ENCODE data around the gene RPS18. TPM values are rescaled to one million over a fixed set of nuclear protein-coding genes. Genes with fewer than 3 reads are reported as not detected.

Gene RPS18
- polyA plus RNA-seq, 3 donors = 2,430 to 3,295 (median 2,894) TPM

DNA sequence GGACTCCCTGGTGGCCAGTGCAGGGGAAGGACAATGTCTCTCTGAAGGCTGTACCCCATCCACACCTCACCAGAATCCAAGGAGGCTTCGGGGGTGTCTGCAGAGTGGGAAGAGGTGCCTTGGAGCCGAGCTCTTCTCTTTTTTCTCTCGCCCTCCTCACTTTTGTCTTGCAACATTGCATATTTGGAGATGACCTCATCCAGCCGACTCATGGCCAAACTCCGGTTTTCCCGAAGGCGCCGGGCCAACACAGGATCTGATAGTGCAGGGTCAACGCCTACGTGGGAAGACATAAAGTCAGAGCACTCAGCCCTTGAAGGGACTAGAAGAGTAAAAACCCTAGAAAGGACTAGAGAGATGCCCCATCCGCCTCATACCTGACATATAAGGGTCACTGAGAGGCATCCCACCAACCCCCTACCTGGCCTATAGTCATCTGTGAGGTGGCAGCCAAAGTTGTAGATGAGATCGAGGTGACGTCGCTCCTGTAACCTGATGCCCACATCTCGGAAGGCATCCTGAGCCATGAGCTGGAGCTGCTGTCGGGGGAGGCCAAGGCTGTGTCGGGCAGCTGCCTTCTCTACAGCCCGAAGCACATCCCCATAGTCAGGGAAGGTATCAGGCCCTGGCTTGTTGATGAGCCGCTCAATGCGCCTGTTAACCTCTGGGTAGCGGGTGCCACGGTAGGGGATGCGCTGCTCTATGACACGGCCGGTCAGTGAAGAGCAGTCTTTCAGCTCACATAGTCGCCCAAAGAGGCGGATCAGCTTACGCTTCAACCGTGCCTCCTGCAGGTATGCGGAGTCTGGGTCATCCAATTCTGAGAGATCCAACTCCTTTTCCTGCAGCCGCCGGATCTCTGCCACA is 48.7 kb downstream of the RPS18 start:
- H3K79me2 ChIP-seq (ENCODE audit: insufficient read depth, low read length) = peaks cover 62% of the 10 kb centered on the region
- no peaks in the 10 kb centered on the region for H3K27me3 ChIP-seq (ENCODE audit: control insufficient read depth in 2 of 2, insufficient read depth in 2 of 2, low read length in 2 of 2)
- peaks cover 42% of the 10 kb centered on the region for H4K20me1 ChIP-seq (ENCODE audit: insufficient read depth, low read length)
- H3K36me3 ChIP-seq (replicated peaks in 1 of 2; ENCODE audit: control insufficient read depth in 1 of 2, insufficient read depth in 2 of 2, low read length in 2 of 2) = peaks cover 28 to 38% of the 10 kb centered on the region in 2 donors
- H3K9me3 ChIP-seq (replicated peaks in 1 of 2; ENCODE audit: control insufficient read depth in 1 of 2, insufficient read depth in 1 of 2, low read length in 2 of 2) = no peaks in the 10 kb centered on the region
- Mint-ChIP-seq H3K27ac (peak overlapping the region in 3 of 7 donors; percentile 13 to 50 (median 43)), H3K36me3 (peaks cover 31 to 43% of the 10 kb centered on the region in 2 donors), H3K4me1 (peaks cover 72% of the 10 kb centered on the region), H3K4me3 (no peak overlapping the region), H3K27me3 (ENCODE audit: low read depth in 3 of 3) (peaks cover 0 to 2% (median 0%) of the 10 kb centered on the region in 3 donors), H3K9me3 (peaks cover 0 to 3% (median 1%) of the 10 kb centered on the region in 7 donors)
- H3K4me3 ChIP-seq (replicated peaks in 1 of 3; ENCODE audit: low read depth in 2 of 3, low read length in 3 of 3) = no peak overlapping the region
- peak in 1 of 3 donors; percentile 22 for DNase-seq
- H3K4me2 ChIP-seq (replicated peaks; ENCODE audit: extremely low read depth, low read length, poor library complexity, severe bottlenecking) = no peak overlapping the region
- H2AFZ ChIP-seq (ENCODE audit: insufficient read depth, low read depth, low read length, poor library complexity, severe bottlenecking) = no peak overlapping the region
- intact Hi-C loops (cut with micrococcal nuclease) = no loop called here
- peak overlapping the region in 1 of 2 donors; percentile 40 for H3K27ac ChIP-seq (ENCODE audit: low read depth in 1 of 2, low read length in 2 of 2)
- TF ChIP-seq, protein P1, sequence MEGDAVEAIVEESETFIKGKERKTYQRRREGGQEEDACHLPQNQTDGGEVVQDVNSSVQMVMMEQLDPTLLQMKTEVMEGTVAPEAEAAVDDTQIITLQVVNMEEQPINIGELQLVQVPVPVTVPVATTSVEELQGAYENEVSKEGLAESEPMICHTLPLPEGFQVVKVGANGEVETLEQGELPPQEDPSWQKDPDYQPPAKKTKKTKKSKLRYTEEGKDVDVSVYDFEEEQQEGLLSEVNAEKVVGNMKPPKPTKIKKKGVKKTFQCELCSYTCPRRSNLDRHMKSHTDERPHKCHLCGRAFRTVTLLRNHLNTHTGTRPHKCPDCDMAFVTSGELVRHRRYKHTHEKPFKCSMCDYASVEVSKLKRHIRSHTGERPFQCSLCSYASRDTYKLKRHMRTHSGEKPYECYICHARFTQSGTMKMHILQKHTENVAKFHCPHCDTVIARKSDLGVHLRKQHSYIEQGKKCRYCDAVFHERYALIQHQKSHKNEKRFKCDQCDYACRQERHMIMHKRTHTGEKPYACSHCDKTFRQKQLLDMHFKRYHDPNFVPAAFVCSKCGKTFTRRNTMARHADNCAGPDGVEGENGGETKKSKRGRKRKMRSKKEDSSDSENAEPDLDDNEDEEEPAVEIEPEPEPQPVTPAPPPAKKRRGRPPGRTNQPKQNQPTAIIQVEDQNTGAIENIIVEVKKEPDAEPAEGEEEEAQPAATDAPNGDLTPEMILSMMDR (IDR thresholded peaks at IDR 0.05) = no peak
- no peak overlapping the region for H3K9ac ChIP-seq (ENCODE audit: insufficient read depth, low read length, poor library complexity, severe bottlenecking)
- 95% methylated on average over 20 of the region's 32 CpGs for WGBS (ENCODE audit: insufficient coverage)
- H3K4me1 ChIP-seq (ENCODE audit: control insufficient read depth in 1 of 2, insufficient read depth in 2 of 2, low read length in 2 of 2) = peaks cover 60 to 76% of the 10 kb centered on the region in 2 donors

GRCh38 chr6:33321227-33321626 is 49.4 kb downstream of the RPS18 start:
- no peak overlapping the region for H2AFZ ChIP-seq (ENCODE audit: insufficient read depth, low read depth, low read length, poor library complexity, severe bottlenecking)
- DNase-seq = no peak
- peaks cover 38% of the 10 kb centered on the region for H4K20me1 ChIP-seq (ENCODE audit: insufficient read depth, low read length)
- H3K4me2 ChIP-seq (replicated peaks; ENCODE audit: extremely low read depth, low read length, poor library complexity, severe bottlenecking) = peak overlapping the region; percentile 100
- Mint-ChIP-seq H3K27ac (peak overlapping the region in 5 of 7 donors; percentile 30 to 79 (median 46)), H3K4me3 (no peak overlapping the region), H3K9me3 (peaks cover 0 to 3% (median 1%) of the 10 kb centered on the region in 7 donors), H3K36me3 (peaks cover 30 to 37% of the 10 kb centered on the region in 2 donors), H3K27me3 (ENCODE audit: low read depth in 3 of 3) (peaks cover 0 to 2% (median 0%) of the 10 kb centered on the region in 3 donors), H3K4me1 (peaks cover 66% of the 10 kb centered on the region)
- H3K4me1 ChIP-seq (ENCODE audit: control insufficient read depth in 1 of 2, insufficient read depth in 2 of 2, low read length in 2 of 2) = peaks cover 57 to 69% of the 10 kb centered on the region in 2 donors
- H3K36me3 ChIP-seq (replicated peaks in 1 of 2; ENCODE audit: control insufficient read depth in 1 of 2, insufficient read depth in 2 of 2, low read length in 2 of 2) = peaks cover 28 to 35% of the 10 kb centered on the region in 2 donors
- peak overlapping the region in 1 of 3 experiments; percentile 95 for H3K4me3 ChIP-seq (replicated peaks in 1 of 3; ENCODE audit: low read depth in 2 of 3, low read length in 3 of 3)
- 82% methylated on average over 9 of the region's 9 CpGs for WGBS (ENCODE audit: insufficient coverage)
- TF ChIP-seq, protein P1 (IDR thresholded peaks at IDR 0.05) = no peak
- H3K9me3 ChIP-seq (replicated peaks in 1 of 2; ENCODE audit: control insufficient read depth in 1 of 2, insufficient read depth in 1 of 2, low read length in 2 of 2) = no peaks in the 10 kb centered on the region
- H3K27me3 ChIP-seq (ENCODE audit: control insufficient read depth in 2 of 2, insufficient read depth in 2 of 2, low read length in 2 of 2) = no peaks in the 10 kb centered on the region
- H3K79me2 ChIP-seq (ENCODE audit: insufficient read depth, low read length) = peaks cover 55% of the 10 kb centered on the region
- intact Hi-C loops (cut with micrococcal nuclease) = no loop called here
- peak overlapping the region in 1 of 2 donors; percentile 84 for H3K27ac ChIP-seq (ENCODE audit: low read depth in 1 of 2, low read length in 2 of 2)
- H3K9ac ChIP-seq (ENCODE audit: insufficient read depth, low read length, poor library complexity, severe bottlenecking) = no peak overlapping the region
